Fibroblast of lung (primary cell): Measurements from ENCODE around the gene PSEN1.

Source experiments
- CTCF ChIP-seq, 2 donors: IDR thresholded peaks in 1 of 2; conservative IDR thresholded peaks in 1 of 2; 1 replicate in 1 of 2; 2 replicates in 1 of 2; pipeline ENCODE4 v1.5.1; 2011 to 2012; ENCODE audit warnings: low read length in 2 of 2, control low read depth in 1 of 2, inconsistent platforms in 1 of 2, low read depth in 1 of 2, mild to moderate bottlenecking in 1 of 2
- EZH2 ChIP-seq: IDR thresholded peaks from 2 replicates; pipeline ENCODE4 v1.5.1; 2012; ENCODE audit warnings: low read length, control low read depth, mild to moderate bottlenecking; ENCODE audit errors: missing control alignments

DNA sequence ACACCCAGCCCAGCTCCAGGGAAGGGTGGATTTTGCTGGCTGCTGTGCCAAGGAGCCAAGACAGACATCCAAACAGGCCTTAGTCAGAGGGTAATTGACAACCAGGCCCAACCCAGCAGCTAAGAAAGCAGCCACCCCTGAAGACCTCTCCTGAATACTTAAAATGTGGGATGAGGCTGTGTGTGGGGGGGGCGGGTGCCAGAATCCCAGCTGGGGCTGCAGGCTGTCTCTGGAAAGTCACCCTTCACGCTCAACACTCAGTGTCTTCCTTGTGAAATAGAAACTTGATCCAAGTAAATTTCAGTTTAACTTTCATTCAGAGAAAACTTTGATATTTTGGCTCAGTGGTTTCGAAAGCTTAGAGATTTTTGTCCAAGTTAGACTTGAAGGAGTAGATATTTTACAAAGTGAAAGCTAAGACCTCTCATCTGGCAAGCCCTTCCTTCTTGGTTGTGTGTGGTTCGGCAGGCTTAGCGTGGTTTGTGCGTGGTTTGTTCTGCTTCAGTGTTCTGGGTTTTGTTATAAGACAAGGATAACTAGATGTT, 106.1 kb downstream of the PSEN1 start:
- TF ChIP-seq CTCF (conservative IDR thresholded peaks at IDR 0.05 in 1 of 2, IDR thresholded peaks at IDR 0.05 in 1 of 2; ENCODE audit: low read depth in 1 of 2, low read length in 2 of 2) (no peak), EZH2 (no peak)
